A673 (cell line): ENCODE measurements around the gene TRIM71.

Experiments
- CTCF ChIP-seq: fragments of 300-800, 200-600 bp; sonication (generic); conservative IDR thresholded peaks from 2 replicates; pipeline ENCODE4 v1.5.1; 2017; ENCODE audit warnings: low read depth, mild to moderate bottlenecking, antibody characterized with exemption, low read length, moderate library complexity, mixed read lengths
- EZH2 ChIP-seq: fragments of 200-600 bp; sonication (generic); IDR thresholded peaks from 2 replicates; pipeline ENCODE4 v1.6.1; 2017; ENCODE audit warnings: borderline replicate concordance, low read depth, mild to moderate bottlenecking, mixed read lengths, antibody characterized with exemption, low read length; ENCODE audit not compliant: poor library complexity, severe bottlenecking

- no peak for TF ChIP-seq CTCF
- TF ChIP-seq EZH2: no peak
These were observed 119.5 kb downstream of the TRIM71 start for GRCh38 chr3:32937331-32937730.
